GM21526 (cell line): Measurements from ENCODE around the gene ZYG11B.
"Not testable (repeated sequence)": the region's sequence is repeated elsewhere in the genome, so short reads cannot be mapped to it uniquely, and the experiment has no call there.

ENCODE experiments used
- ATAC-seq: cut with Tn5 transposase; IDR thresholded peaks from one replicate; pipeline ENCODE4 v1.9.1; 2021; ENCODE audit warnings: moderate library complexity; ENCODE audit not compliant: unreplicated experiment, low FRiP score

ZYG11B gene

GRCh38 chr1:52751589-52752483 lies 25.6 kb downstream of the ZYG11B start:
- ATAC-seq = no peak

DNA sequence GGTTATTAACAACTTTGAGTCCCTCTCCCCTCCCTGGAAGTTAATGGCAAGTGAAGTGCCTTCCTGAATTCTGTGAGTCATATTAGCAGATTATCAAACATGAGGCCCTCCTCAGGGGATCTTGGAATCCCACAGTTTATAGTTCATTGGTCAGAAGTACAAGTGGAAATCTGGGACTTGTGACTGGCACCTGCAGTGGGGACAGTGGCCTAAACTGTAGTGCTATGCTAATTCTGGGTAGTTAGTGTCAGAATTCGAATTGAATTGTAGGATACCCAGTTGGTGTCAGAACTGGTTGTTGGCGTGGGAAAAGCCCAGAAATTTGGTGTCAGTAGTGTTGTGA lies 26.2 kb downstream of the ZYG11B start:
- no peak for ATAC-seq

- ATAC-seq = no peak
Measured at GRCh38 chr1:52753169-52753568, 26.9 kb downstream of the ZYG11B start.

DNA sequence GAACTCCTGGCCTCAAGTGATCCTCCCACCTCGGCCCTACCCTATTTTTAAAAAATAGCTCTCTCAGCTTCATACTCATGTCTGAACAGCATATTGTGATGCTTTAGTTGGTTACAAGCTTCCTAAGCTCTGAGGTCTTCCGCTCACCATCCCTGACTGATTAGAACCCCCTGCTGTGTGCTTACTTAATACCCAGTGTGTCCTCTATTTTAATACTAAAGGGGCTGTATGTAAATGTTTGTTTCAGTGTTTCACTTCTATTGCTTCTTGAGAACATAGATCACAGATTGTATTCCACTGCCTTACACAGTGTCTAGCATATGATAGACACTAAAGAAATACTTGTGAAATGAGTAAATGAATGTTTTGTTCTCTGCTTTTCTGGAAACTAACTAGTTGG lies 29.8 kb downstream of the ZYG11B start:
- ATAC-seq = no peak

- no peak for ATAC-seq
Measured at GRCh38 chr1:52759908-52760307, 33.7 kb downstream of the ZYG11B start.

DNA sequence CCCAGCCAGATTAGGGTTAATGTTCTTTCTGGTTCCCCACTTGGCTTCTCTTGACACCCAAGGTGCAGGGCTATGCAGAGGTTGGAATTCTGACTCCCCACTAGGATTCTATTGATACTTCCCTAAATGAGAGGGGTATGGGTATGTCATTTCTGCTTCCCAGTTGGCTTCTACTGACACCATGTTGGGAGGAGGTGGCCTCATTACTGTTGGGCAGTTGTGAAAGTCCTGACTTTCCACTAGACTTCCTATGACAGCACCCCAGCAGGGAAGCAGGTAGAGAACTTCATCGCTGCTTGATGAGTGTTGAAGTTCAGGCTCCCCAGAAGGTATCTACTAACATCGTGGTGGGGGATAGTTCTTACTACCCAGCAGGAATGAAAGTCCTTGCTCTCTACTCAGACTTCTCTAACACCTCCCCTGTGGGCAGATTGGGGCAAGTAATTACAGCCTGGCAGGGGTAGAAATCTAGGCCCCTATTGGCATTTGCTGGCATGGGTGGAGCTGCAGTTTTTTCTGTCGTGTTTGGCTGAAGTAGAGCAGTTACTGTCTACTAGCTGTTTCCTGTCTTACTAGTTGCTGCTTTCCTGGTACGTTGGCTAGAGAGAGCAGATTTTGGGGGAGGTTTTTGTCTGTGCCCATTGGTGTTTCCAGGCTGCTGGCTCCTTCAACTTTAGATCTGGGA lies 41.5 kb downstream of the ZYG11B start:
- ATAC-seq = no peak

DNA sequence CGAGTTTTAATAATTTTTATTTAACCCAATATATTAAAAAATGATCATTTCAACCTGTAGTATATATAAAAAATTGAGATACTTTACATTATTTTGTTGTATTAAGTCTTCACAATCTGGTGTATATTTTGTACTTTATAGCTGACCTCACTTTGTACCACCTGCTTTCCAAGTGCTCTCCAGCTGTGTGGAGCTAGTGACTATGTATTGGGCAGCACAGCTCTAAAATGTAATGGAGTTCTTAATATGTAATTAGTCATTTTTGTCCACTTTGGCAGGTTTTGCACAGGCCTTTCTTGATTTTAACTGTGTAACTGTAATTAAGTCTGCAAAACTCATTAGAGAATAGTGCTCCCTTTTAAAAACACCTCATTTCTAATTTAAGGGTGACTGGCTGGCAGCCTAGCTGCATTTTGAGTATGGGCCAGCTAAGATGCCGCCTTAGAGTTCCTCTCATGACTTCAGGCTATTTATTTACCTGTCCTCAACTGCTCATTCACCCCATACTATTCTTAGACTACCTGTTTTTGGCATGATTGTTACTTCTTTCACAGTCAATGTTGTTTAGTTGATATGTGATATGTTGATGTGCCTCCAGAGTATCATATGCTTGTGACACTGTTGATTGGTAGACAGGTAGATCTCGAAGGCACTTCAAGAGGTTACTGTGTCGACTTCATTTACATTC lies 43.2 kb downstream of the ZYG11B start:
- no peak for ATAC-seq

DNA sequence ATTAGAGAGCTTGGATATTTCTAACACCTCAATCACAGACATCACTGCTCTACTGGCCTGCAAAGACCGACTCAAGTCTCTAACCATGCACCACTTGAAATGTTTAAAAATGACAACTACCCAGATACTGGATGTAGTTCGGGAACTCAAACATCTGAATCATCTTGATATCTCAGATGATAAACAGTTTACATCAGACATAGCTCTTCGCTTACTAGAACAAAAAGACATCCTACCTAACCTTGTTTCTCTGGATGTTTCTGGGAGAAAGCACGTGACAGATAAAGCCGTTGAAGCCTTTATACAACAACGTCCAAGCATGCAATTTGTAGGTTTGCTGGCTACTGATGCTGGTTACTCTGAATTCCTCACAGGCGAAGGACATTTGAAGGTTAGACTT lies 45.1 kb downstream of the ZYG11B start:
- no peak for ATAC-seq

GRCh38 chr1:52786148-52786547 lies 59.9 kb downstream of the ZYG11B start:
- ATAC-seq = no peak

DNA sequence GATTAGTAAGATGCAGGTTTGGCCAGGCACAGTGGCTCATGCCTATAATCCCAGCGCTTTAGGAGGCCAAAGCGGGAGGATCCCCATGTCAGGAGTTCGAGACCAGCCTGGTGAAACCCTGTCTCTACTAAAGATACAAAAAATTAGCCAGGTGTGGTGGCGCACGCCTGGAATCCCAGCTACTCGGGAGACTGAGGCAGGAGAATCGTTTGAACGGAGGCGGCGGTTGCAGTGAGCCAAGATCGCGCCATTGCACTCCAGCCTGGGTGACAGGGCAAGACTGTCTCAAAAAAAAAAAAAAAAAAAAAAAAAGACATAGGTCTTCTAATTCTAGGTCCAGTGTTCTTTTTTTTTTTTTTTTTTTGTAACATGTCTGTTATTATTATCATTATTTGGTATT lies 64.2 kb downstream of the ZYG11B start:
- ATAC-seq = not testable (repeated sequence)

DNA sequence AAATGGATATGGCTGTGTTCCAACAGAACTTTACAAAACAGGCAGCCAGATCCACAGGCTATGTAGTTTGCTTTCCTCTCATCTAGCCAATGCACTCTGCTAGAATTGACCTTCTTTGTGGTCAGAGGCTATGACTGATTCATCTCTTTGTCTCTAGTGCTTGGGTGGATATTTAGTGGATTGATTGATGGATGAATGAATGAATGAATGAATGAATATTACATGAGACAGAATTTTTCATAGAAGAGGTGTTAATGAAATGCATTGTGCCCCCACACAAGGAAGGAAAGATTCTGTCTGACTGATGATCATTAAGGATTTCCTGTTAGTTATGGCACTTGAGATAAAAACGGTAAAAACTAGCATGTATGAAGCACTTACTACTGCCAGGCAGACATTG lies 65.8 kb downstream of the ZYG11B start:
- no peak for ATAC-seq

DNA sequence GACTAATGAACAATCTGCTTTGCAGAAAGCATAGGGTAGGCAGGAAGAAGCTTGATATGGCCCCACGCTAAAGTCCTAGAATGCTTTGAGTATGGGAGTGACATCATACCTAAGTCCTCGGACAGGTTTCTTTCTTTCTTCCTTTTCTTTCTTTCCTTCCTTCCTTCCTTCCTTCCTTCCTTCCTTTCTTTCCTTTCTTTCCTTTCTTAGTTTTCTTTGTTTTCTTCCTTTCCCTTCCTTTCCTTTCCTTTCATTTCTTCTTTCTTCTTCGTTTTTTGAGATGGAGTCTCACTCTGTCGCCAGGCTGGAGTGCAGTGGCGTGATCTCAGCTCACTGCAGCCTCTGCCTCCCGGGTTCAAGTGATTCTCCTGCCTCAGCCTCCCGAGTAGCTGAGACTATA lies 67.5 kb downstream of the ZYG11B start:
- not testable (repeated sequence) for ATAC-seq

- ATAC-seq = no peak
Measured at GRCh38 chr1:52795464-52795863, 69.2 kb downstream of the ZYG11B start.

- no peak for ATAC-seq
Measured at GRCh38 chr1:52798331-52798730, 72.1 kb downstream of the ZYG11B start.

- ATAC-seq = no peak
Measured at GRCh38 chr1:52801011-52801410, 74.8 kb downstream of the ZYG11B start.

DNA sequence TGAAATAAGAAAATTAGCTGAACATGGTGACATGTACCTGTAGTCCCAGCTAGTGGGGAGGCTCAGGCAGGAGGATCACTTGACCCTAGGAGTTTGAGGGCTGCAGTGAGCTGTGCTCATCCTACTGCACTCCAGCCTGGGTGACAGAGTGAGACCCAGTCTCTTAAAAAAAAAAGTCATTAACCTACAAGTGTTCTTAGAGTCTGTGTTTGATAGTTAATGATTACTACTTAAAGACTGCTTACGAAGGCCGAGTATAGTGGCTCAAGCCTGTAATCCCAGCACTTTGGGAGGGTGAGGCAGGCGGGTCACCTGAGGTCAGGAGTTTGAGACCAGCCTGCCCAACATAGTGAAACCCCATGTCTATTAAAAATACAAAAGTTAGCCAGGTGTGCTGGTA lies 77.8 kb downstream of the ZYG11B start:
- not testable (repeated sequence) for ATAC-seq

GRCh38 chr1:52814465-52814864 lies 88.2 kb downstream of the ZYG11B start:
- ATAC-seq = no peak

DNA sequence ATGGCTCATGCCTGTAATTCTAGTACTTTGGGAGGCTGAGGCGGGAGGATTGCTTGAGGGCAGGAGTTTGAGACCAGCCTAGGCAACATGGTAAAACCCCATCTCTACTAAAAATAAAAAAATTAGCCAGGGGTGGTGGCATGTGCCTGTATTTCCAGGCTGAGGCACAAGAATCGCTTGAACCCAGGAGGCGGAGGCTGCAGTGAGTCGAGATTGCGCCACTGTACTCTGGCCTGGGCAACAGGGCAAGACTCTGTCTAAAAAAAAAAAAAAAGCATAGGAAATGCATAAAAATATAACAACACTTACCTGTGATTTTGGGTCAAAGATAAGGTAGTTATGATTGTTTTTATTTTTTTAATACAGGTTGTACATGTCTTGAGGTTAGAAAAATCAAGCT lies 94.6 kb downstream of the ZYG11B start:
- ATAC-seq = not testable (repeated sequence)

DNA sequence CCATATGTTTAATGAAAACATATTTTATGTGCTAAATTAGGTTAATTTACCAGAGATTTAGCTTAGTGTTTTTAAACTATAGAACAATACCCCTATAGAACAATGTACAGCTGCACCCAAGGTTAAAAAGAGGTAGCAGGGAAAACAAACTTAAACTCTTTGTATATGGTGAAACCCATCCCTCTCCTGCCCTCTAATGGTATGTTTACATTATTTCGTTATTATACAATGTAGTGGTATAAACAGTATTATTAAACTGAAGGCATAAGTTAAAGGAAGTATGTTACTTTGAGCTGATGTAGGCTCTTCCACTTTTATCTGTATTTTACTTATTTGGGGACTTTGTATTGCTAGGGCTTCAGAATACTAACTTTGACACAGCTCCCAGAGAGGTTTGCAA lies 99.6 kb downstream of the ZYG11B start:
- no peak for ATAC-seq

DNA sequence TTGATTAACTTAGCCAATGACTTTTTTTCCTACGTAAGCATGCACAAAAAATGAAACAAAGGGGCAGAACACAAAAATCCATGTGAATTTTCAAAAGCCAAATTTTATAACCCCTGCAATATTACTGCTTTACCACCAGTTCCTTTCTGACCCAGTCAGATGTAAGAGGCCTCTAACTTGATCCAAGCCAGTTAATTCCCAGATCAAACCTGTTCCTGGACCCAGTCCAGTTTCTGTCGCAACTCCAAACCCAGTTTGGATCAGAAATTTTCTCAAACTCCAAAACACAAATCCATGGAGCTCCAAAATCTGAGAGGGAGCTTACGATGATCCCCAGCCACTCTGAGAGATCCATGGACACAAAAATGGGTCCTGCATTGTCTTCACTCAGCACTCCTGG lies 108.5 kb downstream of the ZYG11B start:
- no peak for ATAC-seq

DNA sequence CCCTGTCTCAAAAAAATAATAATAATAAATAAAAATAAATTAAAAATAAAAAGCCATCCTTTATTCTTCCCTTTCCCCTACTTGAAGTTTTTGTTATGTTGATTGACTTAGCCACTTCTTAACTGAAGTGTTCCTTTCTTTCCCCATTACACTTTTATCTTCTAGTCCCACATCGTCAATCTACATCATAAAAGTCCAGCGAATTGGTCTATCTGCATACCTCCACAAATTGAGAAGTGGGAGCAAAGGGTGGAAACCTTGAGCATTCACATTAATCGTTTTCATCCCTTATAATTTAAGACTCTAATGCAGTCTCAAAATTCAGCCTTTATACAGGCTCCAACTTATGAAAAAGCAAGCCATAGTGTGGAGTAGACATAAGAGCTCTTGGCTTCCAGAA lies 109.8 kb downstream of the ZYG11B start:
- ATAC-seq = no peak
